IMR-90 (cell line): Measurements from ENCODE around the gene CDC26. TPM values are rescaled to one million over a fixed set of nuclear protein-coding genes. Genes with fewer than 3 reads are reported as not detected.

ENCODE experiments used
- ATAC-seq: fragments of 200-7000 bp; cut with Tn5 transposase; 2 replicates; pipeline ENCODE4 v1.9.1; 2020; ENCODE audit warnings: low read depth, mild to moderate bottlenecking, moderate library complexity
- BruUV-seq: library from RNA; stranded (reverse); fragments of 400-500 nt; replicated peaks from 2 replicates; lab custom pipeline; 2021; lab: Mats Ljungman, UMichigan
- CTCF ChIA-PET: fragments of 300-600 bp; formaldehyde crosslinking; extraction: SDS; loops from one replicate; lab custom pipeline; 2021; ENCODE audit warnings: antibody characterized with exemption; lab: Yijun Ruan, JAX
- POLR2A ChIA-PET: fragments of 300-600 bp; sonication (Branson Sonifier 250); formaldehyde crosslinking; loops from one replicate; lab custom pipeline; 2022; ENCODE audit warnings: antibody characterized with exemption; ENCODE audit not compliant: unreplicated experiment; lab: Charles Lee
- DNase-seq: peaks from one replicate; pipeline ENCODE4 v3.0.0; 2013
- H2AFZ ChIP-seq: replicated peaks from 2 replicates; pipeline ENCODE3; 2013; ENCODE audit warnings: low read length, mild to moderate bottlenecking; ENCODE audit not compliant: poor library complexity
- H2AK5ac ChIP-seq: 2 replicates; pipeline ENCODE4 v1.6.1; 2013; ENCODE audit warnings: low read depth, low read length, inconsistent platforms
- H2AK9ac ChIP-seq: replicated peaks from 2 replicates; pipeline ENCODE3; 2013; ENCODE audit warnings: mild to moderate bottlenecking, low read depth, low read length, moderate library complexity; ENCODE audit not compliant: poor library complexity
- H2BK120ac ChIP-seq: 2 replicates; pipeline ENCODE4 v1.6.1; 2013; ENCODE audit warnings: low read depth, low read length, inconsistent platforms
- H2BK15ac ChIP-seq: 3 replicates; pipeline ENCODE4 v1.6.1; 2013; ENCODE audit warnings: low read depth, low read length, inconsistent platforms
- H2BK20ac ChIP-seq: 2 replicates; pipeline ENCODE4 v1.6.1; 2013; ENCODE audit warnings: low read depth, mild to moderate bottlenecking, inconsistent platforms, low read length, moderate library complexity
- H2BK5ac ChIP-seq: 2 replicates; pipeline ENCODE4 v1.6.1; 2013; ENCODE audit warnings: mild to moderate bottlenecking, low read depth, low read length, inconsistent platforms; ENCODE audit not compliant: poor library complexity, severe bottlenecking
- H3K14ac ChIP-seq: replicated peaks from 2 replicates; pipeline ENCODE4 v1.6.1; 2013; ENCODE audit warnings: low read depth, low read length, inconsistent platforms
- H3K18ac ChIP-seq: 2 replicates; pipeline ENCODE4 v1.6.1; 2013; ENCODE audit warnings: low read depth, low read length, control low read depth
- H3K23ac ChIP-seq: 2 replicates; pipeline ENCODE4 v1.6.1; 2013; ENCODE audit warnings: low read depth, low read length, inconsistent platforms
- H3K27ac ChIP-seq: 2 replicates; pipeline ENCODE4 v1.5.1; 2013; ENCODE audit warnings: mild to moderate bottlenecking, control low read depth, low read length; ENCODE audit not compliant: insufficient read depth
- H3K27me3 ChIP-seq: 2 replicates; pipeline ENCODE4 v1.6.1; 2013; ENCODE audit warnings: low read length; ENCODE audit not compliant: control insufficient read depth, insufficient read depth
- H3K36me3 ChIP-seq: 2 replicates; pipeline ENCODE4 v1.6.1; 2013; ENCODE audit warnings: low read length, mixed read lengths; ENCODE audit not compliant: control insufficient read depth, insufficient read depth
- H3K4ac ChIP-seq: 2 replicates; pipeline ENCODE4 v1.6.1; 2013; ENCODE audit warnings: low read depth, low read length, inconsistent platforms
- H3K4me1 ChIP-seq: 2 replicates; pipeline ENCODE4 v1.6.1; 2013; ENCODE audit warnings: low read length, mixed read lengths; ENCODE audit not compliant: control insufficient read depth, insufficient read depth
- H3K4me2 ChIP-seq: 2 replicates; pipeline ENCODE4 v1.6.1; 2013; ENCODE audit warnings: low read depth, mild to moderate bottlenecking, control low read depth, low read length, moderate library complexity
- H3K4me3 ChIP-seq: 2 replicates; pipeline ENCODE4 v1.5.1; 2013; ENCODE audit warnings: low read depth, mild to moderate bottlenecking, control low read depth, low read length, moderate library complexity; ENCODE audit not compliant: insufficient read depth
- H3K56ac ChIP-seq: 2 replicates; pipeline ENCODE4 v1.6.1; 2013; ENCODE audit warnings: low read length, inconsistent platforms; ENCODE audit not compliant: insufficient read depth; ENCODE audit errors: extremely low read depth
- H3K79me1 ChIP-seq, 2 experiments: 2 replicates each; pipeline ENCODE4 v1.6.1; 2013; ENCODE audit warnings: low read length in 2 of 2, inconsistent platforms in 1 of 2, low read depth in 1 of 2
- H3K9ac ChIP-seq: 2 replicates; pipeline ENCODE4 v1.6.1; 2013; ENCODE audit warnings: low read depth, low read length, control low read depth
- H3K9me1 ChIP-seq: 2 replicates; pipeline ENCODE4 v1.6.1; 2013; ENCODE audit warnings: low read length, inconsistent platforms; ENCODE audit not compliant: insufficient read depth
- H3K9me3 ChIP-seq: 2 replicates; pipeline ENCODE4 v1.6.1; 2013; ENCODE audit warnings: low read length; ENCODE audit not compliant: control insufficient read depth, insufficient read depth
- H4K20me1 ChIP-seq: 2 replicates; pipeline ENCODE4 v1.6.1; 2013; ENCODE audit warnings: low read length, inconsistent platforms; ENCODE audit not compliant: insufficient read depth
- H4K5ac ChIP-seq: 2 replicates; pipeline ENCODE4 v1.6.1; 2013; ENCODE audit warnings: mild to moderate bottlenecking, low read depth, low read length, control low read depth
- H4K8ac ChIP-seq, 2 experiments: 2 replicates each; pipeline ENCODE4 v1.6.1; 2013; ENCODE audit warnings: low read depth in 2 of 2, low read length in 2 of 2, control low read depth in 1 of 2, inconsistent platforms in 1 of 2
- H4K91ac ChIP-seq: 2 replicates; pipeline ENCODE4 v1.6.1; 2013; ENCODE audit warnings: low read depth, low read length, inconsistent platforms; ENCODE audit not compliant: insufficient read depth
- BHLHE40 ChIP-seq: fragments of 150-350 bp; IDR thresholded peaks from 2 replicates; pipeline ENCODE4 v1.6.1; 2016; ENCODE audit warnings: mild to moderate bottlenecking, low read depth, low read length
- CHD1 ChIP-seq: IDR thresholded peaks from 2 replicates; pipeline ENCODE4 v1.6.1; 2012; ENCODE audit warnings: low read depth, low read length, improper control_type of control experiment
- MAFK ChIP-seq: IDR thresholded peaks from 2 replicates; pipeline ENCODE4 v1.6.1; 2012; ENCODE audit warnings: low read depth, low read length, improper control_type of control experiment
- MAZ ChIP-seq: IDR thresholded peaks from 2 replicates; pipeline ENCODE4 v1.6.1; 2012; ENCODE audit warnings: low read depth, mild to moderate bottlenecking, low read length, improper control_type of control experiment, moderate library complexity, borderline replicate concordance
- MXI1 ChIP-seq: IDR thresholded peaks from 2 replicates; pipeline ENCODE4 v1.6.1; 2012; ENCODE audit warnings: low read depth, mild to moderate bottlenecking, low read length, moderate library complexity, borderline replicate concordance
- RAD21 ChIP-seq: IDR thresholded peaks from 2 replicates; pipeline ENCODE4 v1.6.1; 2012; ENCODE audit warnings: low read length, improper control_type of control experiment
- RFX5 ChIP-seq: IDR thresholded peaks from 2 replicates; pipeline ENCODE4 v1.8.0; 2012; ENCODE audit warnings: low read depth, mild to moderate bottlenecking, low read length, moderate library complexity
- SMC3 ChIP-seq: fragments of 150-350 bp; IDR thresholded peaks from 2 replicates; pipeline ENCODE4 v1.6.1; 2016; ENCODE audit warnings: low read depth, mild to moderate bottlenecking, antibody characterized with exemption, low read length, moderate library complexity
- WGBS, 2 experiments: methylation state at CpG; one replicate each; pipeline versions ENCODE4 v1.1.5 to v1.1.7; 2013; ENCODE audit warnings: missing lambda C conversion rate in 2 of 2; ENCODE audit not compliant: insufficient read length in 1 of 2; ENCODE audit errors: extremely low coverage in 2 of 2; 5-methylcytosine and 5-hydroxymethylcytosine counted together
- dilution Hi-C: fragments of 300-500 bp; cut with HindIII; formaldehyde crosslinking; loops from one replicate; pipeline ENCODE4 v1.14.3; 2018; ENCODE audit warnings: low sequenced_read_pairs; ENCODE audit not compliant: unreplicated experiment
- in situ Hi-C: fragments of 300-500 bp; cut with MboI; formaldehyde crosslinking; loops from 3 replicates; pipeline ENCODE4 v1.14.3; 2019; ENCODE audit warnings: low sequenced_read_pairs, inconsistent platforms, mixed read lengths
- intact Hi-C: fragments of 100-400 bp; cut with micrococcal nuclease; formaldehyde crosslinking; loops from 2 replicates; pipeline ENCODE4 v1.10.0; 2022
- polyA plus RNA-seq, 3 experiments: library from polyadenylated mRNA; depleted of rRNA; stranded (reverse); fragments of >200 nt; gene quantifications; 2 replicates each; pipeline ENCODE4 v1.2.3, GENCODE V29; 2012; ENCODE audit warnings: low replicate concordance in 1 of 3
- total RNA-seq: library from RNA; depleted of rRNA; stranded (reverse); fragments of >200 nt; gene quantifications from 2 replicates; pipeline ENCODE4 v1.2.3, GENCODE V29; 2012
- TF ChIP-seq, protein P1 (sequence below): fragments of 150-350 bp; IDR thresholded peaks from 2 replicates; pipeline ENCODE4 v1.6.1; 2017; ENCODE audit warnings: mild to moderate bottlenecking, antibody characterized with exemption, low read length, low read depth

Gene CDC26
- total and polyA plus RNA-seq, 2 of the 4 experiments (the other 2 are of a cell fraction): 16.5 to 32.7 TPM

DNA sequence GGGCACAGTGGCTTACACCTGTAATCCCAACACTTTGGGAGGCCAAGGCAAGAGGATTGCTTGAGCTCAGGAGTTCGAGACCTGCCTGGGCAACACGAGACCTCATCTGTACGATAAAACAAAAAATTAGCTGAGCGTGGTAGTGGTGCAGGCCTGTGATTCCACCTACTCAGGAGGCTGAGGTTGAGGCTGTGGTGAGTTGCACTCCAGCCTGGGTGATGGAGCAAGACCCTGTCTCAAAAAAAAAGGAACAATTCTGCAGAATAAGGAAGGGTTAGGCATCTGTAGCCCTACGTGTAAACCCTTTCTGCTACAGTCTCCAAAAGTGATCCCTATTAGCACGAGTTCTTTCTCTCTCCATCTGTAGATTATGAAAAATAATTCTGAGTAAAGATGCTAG, 19.9 kb downstream of the CDC26 start:
- Histone ChIP-seq H3K9me3 (peaks cover 2% of the 10 kb centered on the region; the same call in 1 of the 2 replicates), H3K56ac (no peak overlapping the region), H3K9ac (no peak overlapping the region), H3K23ac (no peak overlapping the region), H2AFZ (no peak overlapping the region), H2BK15ac (no peak overlapping the region), H3K18ac (no peak overlapping the region), H4K20me1 (peaks cover 8% of the 10 kb centered on the region; the same call in 1 of the 2 replicates), H3K4ac (no peak overlapping the region), H2AK9ac (no peak overlapping the region), H3K79me1 (peaks cover 4 to 27% of the 10 kb centered on the region in 2 experiments; a peak in 3 of 4 replicates), H2BK5ac (no peak overlapping the region), H3K27me3 (no peaks in the 10 kb centered on the region), H2BK20ac (no peak overlapping the region), H3K4me3 (no peak overlapping the region), H2AK5ac (no peak overlapping the region), H4K8ac (no peak overlapping the region), H3K14ac (no peak overlapping the region), H4K5ac (no peak overlapping the region), H2BK120ac (no peak overlapping the region), H3K4me2 (no peak overlapping the region), H4K91ac (no peak overlapping the region), H3K4me1 (no peaks in the 10 kb centered on the region), H3K27ac (no peak overlapping the region), H3K36me3 (peaks cover 19% of the 10 kb centered on the region), H3K9me1 (peaks cover 3% of the 10 kb centered on the region; the same call in 1 of the 2 replicates)
- CTCF ChIA-PET: no interaction called here
- ATAC-seq (no peak), DNase-seq (no peak)
- TF ChIP-seq MAZ: no peak
- no peak for TF ChIP-seq RFX5
- TF ChIP-seq, protein P1, sequence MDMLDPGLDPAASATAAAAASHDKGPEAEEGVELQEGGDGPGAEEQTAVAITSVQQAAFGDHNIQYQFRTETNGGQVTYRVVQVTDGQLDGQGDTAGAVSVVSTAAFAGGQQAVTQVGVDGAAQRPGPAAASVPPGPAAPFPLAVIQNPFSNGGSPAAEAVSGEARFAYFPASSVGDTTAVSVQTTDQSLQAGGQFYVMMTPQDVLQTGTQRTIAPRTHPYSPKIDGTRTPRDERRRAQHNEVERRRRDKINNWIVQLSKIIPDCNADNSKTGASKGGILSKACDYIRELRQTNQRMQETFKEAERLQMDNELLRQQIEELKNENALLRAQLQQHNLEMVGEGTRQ: no peak
- TF ChIP-seq RAD21: no peak
- TF ChIP-seq CHD1: no peak
- TF ChIP-seq MXI1: no peak
- TF ChIP-seq BHLHE40: no peak
- no peak for TF ChIP-seq MAFK
- no peak for TF ChIP-seq SMC3
- intact Hi-C loops (no loop called here), in situ Hi-C loops (no loop called here), dilution Hi-C loops (no loop called here)
- WGBS, 2 experiments: 100% methylated on average over 1 of the region's 6 CpGs; no CpG with 5 or more reads in 1 of the 2 experiments
- POLR2A ChIA-PET: no interaction called here
- no TSS peak for BruUV-seq
